Gastrocnemius medialis (tissue), 4 donors: ENCODE results near the gene BCL7B. TPM values are rescaled to one million over a fixed set of nuclear protein-coding genes. Genes with fewer than 3 reads are reported as not detected.
"Not testable (repeated sequence)": the region's sequence is repeated elsewhere in the genome, so short reads cannot be mapped to it uniquely, and the experiment has no call there.

Experiments
- ATAC-seq, 2 donors: fragments of 150-250 bp; one replicate each; pipeline ENCODE4 v1.9.1; 2016
- DNase-seq, 2 donors: peaks; one replicate each; pipeline ENCODE4 v3.0.0-alpha.2; 2019
- H3K27ac ChIP-seq, 4 donors: fragments of 200-600 bp; sonication (generic); 1 replicate in 1 of 4; 2 replicates in 3 of 4; pipeline ENCODE4 v1.5.1; 2016 to 2018; ENCODE audit warnings: mild to moderate bottlenecking in 2 of 4, moderate library complexity in 1 of 4
- H3K27me3 ChIP-seq, 3 donors: fragments of 200-600 bp; sonication (generic) in 2 of 3; 1 replicate in 1 of 3; 2 replicates in 2 of 3; pipeline versions ENCODE4 v1.5.1 to v1.6.0; 2016 to 2019; ENCODE audit warnings: mild to moderate bottlenecking in 1 of 3, moderate library complexity in 1 of 3
- H3K36me3 ChIP-seq, 2 donors: fragments of 200-600 bp; sonication (generic) in 1 of 2; one replicate each; pipeline ENCODE4 v1.5.1; 2017 to 2018
- H3K4me1 ChIP-seq, 2 donors: fragments of 200-600 bp; sonication (generic) in 1 of 2; one replicate each; pipeline ENCODE4 v1.5.1; 2016 to 2017; ENCODE audit warnings: mild to moderate bottlenecking in 2 of 2
- H3K4me3 ChIP-seq, 4 donors: fragments of 200-600 bp; sonication (generic) in 3 of 4; 1 replicate in 1 of 4; 2 replicates in 3 of 4; pipeline ENCODE4 v1.5.1; 2016 to 2019; ENCODE audit warnings: mild to moderate bottlenecking in 2 of 4
- H3K9me3 ChIP-seq, 3 donors: fragments of 200-600 bp; sonication (generic) in 2 of 3; 1 replicate in 1 of 3; 2 replicates in 2 of 3; pipeline ENCODE4 v1.5.1; 2016 to 2019
- POLR2A ChIP-seq, 2 donors: fragments of 450-650 bp; IDR thresholded peaks; one replicate each; pipeline ENCODE4 v1.6.1; 2017; ENCODE audit warnings: antibody characterized with exemption in 2 of 2, mild to moderate bottlenecking in 2 of 2, moderate library complexity in 2 of 2
- in situ Hi-C, 4 donors: fragments of 200-750 bp; cut with MboI; loops; one replicate each; pipeline versions ENCODE4 v1.15.0 to v1.8.0; 2017; ENCODE audit warnings: low sequenced_read_pairs in 4 of 4
- intact Hi-C: fragments of 100-400 bp; cut with DNase I; formaldehyde crosslinking; loops from one replicate; pipeline ENCODE4 v1.15.1; 2023; ENCODE audit warnings: low total_unique reads
- total RNA-seq, 4 donors: library from RNA; depleted of rRNA; stranded (reverse); fragments of >200 nt; gene quantifications; one replicate each; pipeline versions ENCODE4 v1.1.0 to v1.2.3, GENCODE V29; 2016
- TF ChIP-seq, protein P1 (sequence below), 5 experiments: fragments of 450-650 bp in 3 of 5; fragments of 200-600 bp in 2 of 5; sonication (generic) in 2 of 5; IDR thresholded peaks in 4 of 5; conservative IDR thresholded peaks in 1 of 5; 1 replicate in 4 of 5; 2 replicates in 1 of 5; pipeline ENCODE4 v1.5.1; 2016 to 2019; ENCODE audit warnings: antibody characterized with exemption in 5 of 5, mild to moderate bottlenecking in 3 of 5, moderate library complexity in 3 of 5

The BCL7B gene
- total RNA-seq, 4 donors from 2014 or later: 107 to 166 (median 119) TPM

DNA sequence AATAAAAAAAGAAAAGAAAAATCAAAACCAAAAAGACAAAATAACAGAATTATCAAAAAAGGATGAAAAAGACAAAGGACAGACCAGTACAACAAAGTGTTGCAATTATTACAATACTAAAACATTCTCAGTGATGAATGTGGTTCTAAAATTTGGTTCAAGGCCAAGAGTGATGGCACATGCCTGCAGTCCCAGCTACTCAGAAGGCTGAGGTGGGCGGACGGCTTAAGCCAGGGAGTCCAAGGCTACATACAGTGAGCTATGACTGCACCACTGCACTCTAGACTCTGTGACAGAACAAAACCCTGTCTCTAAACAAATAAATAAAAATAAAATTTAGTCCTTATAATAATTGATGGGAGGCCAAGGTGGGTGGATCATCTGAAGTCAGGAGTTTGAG, 49.9 kb downstream of the BCL7B start:
- H3K9me3 ChIP-seq: no peaks in the 10 kb centered on the region
- peaks cover 0 to 70% of the 10 kb centered on the region in 2 donors for H3K36me3 ChIP-seq
- TF ChIP-seq POLR2A (IDR thresholded peaks at IDR 0.05): no peak
- TF ChIP-seq, protein P1, sequence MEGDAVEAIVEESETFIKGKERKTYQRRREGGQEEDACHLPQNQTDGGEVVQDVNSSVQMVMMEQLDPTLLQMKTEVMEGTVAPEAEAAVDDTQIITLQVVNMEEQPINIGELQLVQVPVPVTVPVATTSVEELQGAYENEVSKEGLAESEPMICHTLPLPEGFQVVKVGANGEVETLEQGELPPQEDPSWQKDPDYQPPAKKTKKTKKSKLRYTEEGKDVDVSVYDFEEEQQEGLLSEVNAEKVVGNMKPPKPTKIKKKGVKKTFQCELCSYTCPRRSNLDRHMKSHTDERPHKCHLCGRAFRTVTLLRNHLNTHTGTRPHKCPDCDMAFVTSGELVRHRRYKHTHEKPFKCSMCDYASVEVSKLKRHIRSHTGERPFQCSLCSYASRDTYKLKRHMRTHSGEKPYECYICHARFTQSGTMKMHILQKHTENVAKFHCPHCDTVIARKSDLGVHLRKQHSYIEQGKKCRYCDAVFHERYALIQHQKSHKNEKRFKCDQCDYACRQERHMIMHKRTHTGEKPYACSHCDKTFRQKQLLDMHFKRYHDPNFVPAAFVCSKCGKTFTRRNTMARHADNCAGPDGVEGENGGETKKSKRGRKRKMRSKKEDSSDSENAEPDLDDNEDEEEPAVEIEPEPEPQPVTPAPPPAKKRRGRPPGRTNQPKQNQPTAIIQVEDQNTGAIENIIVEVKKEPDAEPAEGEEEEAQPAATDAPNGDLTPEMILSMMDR (IDR thresholded peaks at IDR 0.05 in 4 of 5, conservative IDR thresholded peaks at IDR 0.05 in 1 of 5): no peak
- no peak overlapping the region for H3K27ac ChIP-seq
- H3K4me3 ChIP-seq: no peak overlapping the region
- intact Hi-C loops (no loop called here), in situ Hi-C loops (no loop called here)
- no peaks in the 10 kb centered on the region for H3K27me3 ChIP-seq
- DNase-seq (no peak), ATAC-seq (no peak)
- peaks cover 0 to 7% of the 10 kb centered on the region in 2 donors for H3K4me1 ChIP-seq

DNA sequence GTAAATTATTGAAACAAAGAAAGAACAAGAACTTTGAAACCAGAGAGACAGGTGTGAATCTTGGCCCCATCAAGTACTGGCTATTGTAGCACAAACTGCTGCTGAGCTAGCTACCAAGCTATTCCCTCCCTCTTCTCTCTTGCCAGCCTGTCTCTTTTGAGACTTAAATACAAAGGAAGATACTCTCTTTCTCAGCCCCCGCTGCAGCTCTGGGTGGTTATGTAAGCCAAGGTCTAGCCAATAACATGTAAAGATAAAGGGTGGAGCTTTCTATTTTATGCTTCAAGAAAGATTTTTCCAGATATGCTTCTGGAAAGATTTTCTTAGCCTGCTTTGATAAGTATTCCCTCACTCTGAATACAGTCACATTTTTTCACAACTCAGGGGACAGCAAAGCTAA, 52.6 kb downstream of the BCL7B start:
- no peak for DNase-seq
- no peaks in the 10 kb centered on the region for H3K27me3 ChIP-seq
- H3K4me3 ChIP-seq: no peak overlapping the region
- no peaks in the 10 kb centered on the region for H3K9me3 ChIP-seq
- no peak for ATAC-seq
- peaks cover 0 to 7% of the 10 kb centered on the region in 2 donors for H3K4me1 ChIP-seq
- TF ChIP-seq POLR2A (IDR thresholded peaks at IDR 0.05): no peak
- TF ChIP-seq, protein P1 (IDR thresholded peaks at IDR 0.05 in 4 of 5, conservative IDR thresholded peaks at IDR 0.05 in 1 of 5): no peak
- in situ Hi-C loops: no loop called here
- intact Hi-C loops: no loop called here
- H3K36me3 ChIP-seq: peaks cover 0 to 83% of the 10 kb centered on the region in 2 donors
- H3K27ac ChIP-seq: no peak overlapping the region

DNA sequence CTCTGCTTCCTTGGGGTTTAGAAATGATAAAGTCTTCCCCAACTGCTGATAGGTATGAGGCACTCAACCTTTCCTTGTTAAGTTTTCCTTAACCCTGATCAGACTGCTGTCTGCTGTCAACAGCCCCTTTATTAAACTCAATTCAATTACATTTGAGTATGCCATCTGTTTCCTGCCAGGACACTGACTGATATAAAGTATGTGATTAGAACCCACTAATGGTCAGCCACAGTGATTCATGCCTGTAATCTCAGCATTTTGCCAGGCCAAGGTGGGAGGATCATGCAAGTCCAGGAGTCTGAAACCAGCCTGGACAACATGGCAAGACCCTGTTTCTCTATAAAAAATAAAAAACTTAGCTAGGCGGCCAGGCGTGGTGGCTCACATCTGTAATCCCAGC, 53.5 kb downstream of the BCL7B start:
- no peak for DNase-seq
- H3K36me3 ChIP-seq: peaks cover 0 to 86% of the 10 kb centered on the region in 2 donors

DNA sequence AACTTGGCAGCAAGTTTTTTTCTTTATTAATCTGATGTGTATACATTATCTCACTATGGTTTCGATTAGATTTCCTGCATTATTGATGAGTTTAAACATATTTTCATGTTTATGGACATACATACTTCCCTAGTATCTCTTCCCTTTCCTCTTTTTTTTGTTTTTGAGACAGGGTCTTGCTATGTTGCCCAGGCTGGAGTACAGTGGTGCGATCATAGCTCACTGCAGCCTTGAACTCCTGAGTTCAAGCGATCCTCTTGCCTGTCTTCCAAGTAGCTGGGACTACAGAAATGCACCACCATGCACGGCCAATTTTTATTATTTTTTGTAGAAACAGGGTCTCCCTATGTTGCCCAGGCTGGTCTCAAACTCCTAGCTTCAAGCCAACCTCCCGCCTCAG, 54.3 kb downstream of the BCL7B start:
- peaks cover 0 to 7% of the 10 kb centered on the region in 2 donors for H3K4me1 ChIP-seq
- no peaks in the 10 kb centered on the region for H3K27me3 ChIP-seq
- ATAC-seq (no peak), DNase-seq (no peak)
- TF ChIP-seq POLR2A (IDR thresholded peaks at IDR 0.05): no peak
- TF ChIP-seq, protein P1 (IDR thresholded peaks at IDR 0.05 in 4 of 5, conservative IDR thresholded peaks at IDR 0.05 in 1 of 5): no peak
- peaks cover 0 to 86% of the 10 kb centered on the region in 2 donors for H3K36me3 ChIP-seq
- H3K9me3 ChIP-seq: no peaks in the 10 kb centered on the region
- in situ Hi-C loops: no loop called here
- no peak overlapping the region for H3K4me3 ChIP-seq
- no peak overlapping the region for H3K27ac ChIP-seq
- intact Hi-C loops: no loop called here

More for the DNA sequence above, 53.5 kb downstream of the BCL7B start:
- Histone ChIP-seq H3K4me1 (peaks cover 0 to 7% of the 10 kb centered on the region in 2 donors), H3K9me3 (no peaks in the 10 kb centered on the region), H3K27ac (no peak overlapping the region), H3K4me3 (no peak overlapping the region), H3K27me3 (no peaks in the 10 kb centered on the region)
- intact Hi-C loops: no loop called here
- no peak for TF ChIP-seq POLR2A (IDR thresholded peaks at IDR 0.05)
- TF ChIP-seq, protein P1 (IDR thresholded peaks at IDR 0.05 in 4 of 5, conservative IDR thresholded peaks at IDR 0.05 in 1 of 5): no peak
- ATAC-seq: no peak
- in situ Hi-C loops: no loop called here

DNA sequence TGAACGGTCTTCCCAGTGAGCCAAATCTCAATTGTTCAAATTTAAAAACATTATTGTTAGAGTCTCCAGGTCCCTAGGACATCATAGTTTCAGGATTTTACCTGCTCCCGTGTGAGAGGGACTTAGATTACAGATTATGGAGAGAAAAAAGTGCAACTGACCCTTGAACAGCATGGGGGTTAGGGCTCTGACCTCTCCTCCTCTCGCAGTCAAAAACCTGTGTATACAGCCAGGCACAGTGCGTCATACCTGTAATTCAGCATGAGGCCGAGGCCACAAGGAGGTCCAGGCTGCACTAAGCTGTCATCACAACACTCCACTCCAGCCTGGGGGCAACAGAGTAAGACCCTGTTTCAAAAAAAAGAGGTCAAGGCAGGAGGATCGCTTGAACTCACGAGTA, 60.9 kb downstream of the BCL7B start:
- intact Hi-C loops: no loop called here
- Histone ChIP-seq H3K36me3 (peaks cover 0 to 89% of the 10 kb centered on the region in 2 donors), H3K4me1 (no peaks in the 10 kb centered on the region), H3K9me3 (no peaks in the 10 kb centered on the region), H3K4me3 (no peak overlapping the region), H3K27me3 (no peaks in the 10 kb centered on the region), H3K27ac (no peak overlapping the region)
- TF ChIP-seq, protein P1 (IDR thresholded peaks at IDR 0.05 in 4 of 5, conservative IDR thresholded peaks at IDR 0.05 in 1 of 5): no peak
- DNase-seq (no peak), ATAC-seq (no peak)
- in situ Hi-C loops: no loop called here

DNA sequence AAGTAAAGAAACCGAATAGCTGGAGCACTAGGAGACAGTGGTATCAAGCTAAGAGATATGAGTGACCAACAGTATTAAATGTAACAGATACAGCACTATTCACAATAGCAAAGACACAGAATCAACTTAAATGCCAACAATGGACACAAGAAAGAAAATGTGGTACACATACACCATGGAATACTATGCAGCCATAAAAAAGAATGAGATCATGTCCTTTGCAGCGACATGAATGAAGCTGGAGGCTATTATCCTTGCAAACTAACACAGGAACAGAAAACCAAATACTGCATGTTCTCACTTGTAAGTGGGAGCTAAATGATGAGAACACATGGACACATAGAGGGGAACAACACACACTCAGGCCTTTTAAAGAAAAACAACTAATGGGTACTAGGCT, 62.0 kb downstream of the BCL7B start:
- H3K9me3 ChIP-seq, H3K4me3 ChIP-seq, ATAC-seq, in situ Hi-C loops, H3K27me3 ChIP-seq, H3K4me1 ChIP-seq, H3K27ac ChIP-seq, DNase-seq, intact Hi-C loops: not testable (repeated sequence)
- peaks cover 0 to 92% of the 10 kb centered on the region in 2 donors for H3K36me3 ChIP-seq
